H1 (cell line): ENCODE data around the gene RARRES1.

Experiments
- EZH2 ChIP-seq: fragments of 200-600 bp; sonication (generic); IDR thresholded peaks from 2 replicates; pipeline ENCODE4 v1.7.1; 2012; ENCODE audit warnings: low read depth, mild to moderate bottlenecking, moderate library complexity, low read length, inconsistent platforms; ENCODE audit not compliant: severe bottlenecking
- GABPA ChIP-seq: IDR thresholded peaks from 2 replicates; pipeline ENCODE4 v1.6.1; 2011; ENCODE audit warnings: mild to moderate bottlenecking, low read length, moderate library complexity, borderline replicate concordance; ENCODE audit not compliant: insufficient read depth
- HDAC2 ChIP-seq, 2 experiments: fragments of 300-600 bp in 1 of 2; sonication (generic) in 1 of 2; IDR thresholded peaks; 2 replicates each; pipeline ENCODE4 v1.6.1; 2011 to 2012; ENCODE audit warnings: low read depth in 2 of 2, low read length in 2 of 2, mild to moderate bottlenecking in 2 of 2, moderate library complexity in 2 of 2, borderline replicate concordance in 1 of 2, inconsistent platforms in 1 of 2
- JUND ChIP-seq: IDR thresholded peaks from 2 replicates; pipeline ENCODE4 v1.6.1; 2011; ENCODE audit warnings: mild to moderate bottlenecking, improper control_type of control experiment, low read length
- MAFK ChIP-seq: IDR thresholded peaks from 2 replicates; pipeline ENCODE4 v1.6.1; 2012; ENCODE audit warnings: low read depth, mild to moderate bottlenecking, improper control_type of control experiment, low read length
- NRF1 ChIP-seq: IDR thresholded peaks from 2 replicates; pipeline ENCODE4 v1.6.1; 2011; ENCODE audit warnings: mild to moderate bottlenecking, low read depth, low read length, improper control_type of control experiment
- PHF8 ChIP-seq: fragments of 200-600 bp; sonication (generic); conservative IDR thresholded peaks from 2 replicates; pipeline ENCODE4 v1.7.1; 2012; ENCODE audit warnings: low read depth, mild to moderate bottlenecking, inconsistent platforms, low read length, moderate library complexity
- POLR2A ChIP-seq, 2 experiments: IDR thresholded peaks; 1 replicate in 1 of 2; 2 replicates in 1 of 2; pipeline ENCODE4 v1.6.1; 2011; ENCODE audit warnings: low read depth in 2 of 2, low read length in 2 of 2, mild to moderate bottlenecking in 2 of 2; ENCODE audit errors: control extremely low read depth in 1 of 2
- POLR2AphosphoS5 ChIP-seq: IDR thresholded peaks from 2 replicates; pipeline ENCODE4 v1.6.1; 2011; ENCODE audit warnings: low read depth, low read length
- RNF2 ChIP-seq: fragments of 200-900, 300-1000 bp; sonication (generic); IDR thresholded peaks from 2 replicates; pipeline ENCODE4 v1.7.1; 2016; ENCODE audit warnings: borderline replicate concordance, low read depth, mild to moderate bottlenecking, antibody characterized with exemption, low read length; ENCODE audit not compliant: poor library complexity, severe bottlenecking; ENCODE audit errors: missing control alignments
- SIN3A ChIP-seq, 2 experiments: IDR thresholded peaks in 1 of 2; conservative IDR thresholded peaks in 1 of 2; 2 replicates each; pipeline ENCODE4 v1.6.1; 2011 to 2012; ENCODE audit warnings: low read length in 2 of 2, improper control_type of control experiment in 1 of 2, low read depth in 1 of 2, mild to moderate bottlenecking in 1 of 2
- TF ChIP-seq, protein P1 (sequence below), 3 experiments: IDR thresholded peaks; 1 replicate in 2 of 3; 2 replicates in 1 of 3; pipeline versions ENCODE4 v1.5.1 to v1.6.1; 2011; ENCODE audit warnings: low read length in 3 of 3, mild to moderate bottlenecking in 3 of 3, inconsistent platforms in 2 of 3, low read depth in 1 of 3, moderate library complexity in 1 of 3; ENCODE audit not compliant: insufficient read depth in 1 of 3; ENCODE audit errors: control extremely low read depth in 1 of 3
- TF ChIP-seq, protein P2 (sequence below): IDR thresholded peaks from 2 replicates; pipeline ENCODE4 v1.6.1; 2012; ENCODE audit warnings: low read length, inconsistent platforms

DNA sequence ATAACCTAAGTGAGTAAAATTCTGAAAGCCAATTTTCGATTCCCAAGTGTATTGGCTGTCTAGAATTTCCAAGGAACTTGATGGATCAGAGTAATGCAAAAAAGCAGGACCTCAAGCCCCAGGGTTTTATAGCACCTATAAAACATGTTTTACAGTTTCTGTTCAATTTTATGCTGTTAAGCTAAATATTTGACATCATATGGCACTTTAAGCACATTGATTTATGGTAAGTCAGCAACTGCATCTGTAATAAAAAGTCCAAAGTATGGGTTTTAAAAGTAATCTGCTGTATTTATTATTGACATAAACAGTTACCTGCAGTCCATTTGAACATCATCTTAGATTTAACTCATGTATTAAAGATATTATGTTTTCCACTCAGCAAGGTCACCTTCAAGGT lies 49.6 kb upstream of the RARRES1 start:
- TF ChIP-seq EZH2 (no peak), NRF1 (no peak), SIN3A (conservative IDR thresholded peaks at IDR 0.05 in 1 of 2, IDR thresholded peaks at IDR 0.05 in 1 of 2; ENCODE audit: low read depth in 1 of 2, low read length in 2 of 2) (no peak), MAFK (no peak), JUND (no peak), POLR2A (IDR thresholded peaks at IDR 0.05; ENCODE audit: control extremely low read depth in 1 of 2, low read depth in 2 of 2, low read length in 2 of 2) (no peak), PHF8 (no peak), RNF2 (no peak), HDAC2 (IDR thresholded peaks at IDR 0.05; ENCODE audit: borderline replicate concordance in 1 of 2, low read depth in 2 of 2, low read length in 2 of 2) (no peak), GABPA (no peak), POLR2AphosphoS5 (no peak)
- TF ChIP-seq, protein P1, sequence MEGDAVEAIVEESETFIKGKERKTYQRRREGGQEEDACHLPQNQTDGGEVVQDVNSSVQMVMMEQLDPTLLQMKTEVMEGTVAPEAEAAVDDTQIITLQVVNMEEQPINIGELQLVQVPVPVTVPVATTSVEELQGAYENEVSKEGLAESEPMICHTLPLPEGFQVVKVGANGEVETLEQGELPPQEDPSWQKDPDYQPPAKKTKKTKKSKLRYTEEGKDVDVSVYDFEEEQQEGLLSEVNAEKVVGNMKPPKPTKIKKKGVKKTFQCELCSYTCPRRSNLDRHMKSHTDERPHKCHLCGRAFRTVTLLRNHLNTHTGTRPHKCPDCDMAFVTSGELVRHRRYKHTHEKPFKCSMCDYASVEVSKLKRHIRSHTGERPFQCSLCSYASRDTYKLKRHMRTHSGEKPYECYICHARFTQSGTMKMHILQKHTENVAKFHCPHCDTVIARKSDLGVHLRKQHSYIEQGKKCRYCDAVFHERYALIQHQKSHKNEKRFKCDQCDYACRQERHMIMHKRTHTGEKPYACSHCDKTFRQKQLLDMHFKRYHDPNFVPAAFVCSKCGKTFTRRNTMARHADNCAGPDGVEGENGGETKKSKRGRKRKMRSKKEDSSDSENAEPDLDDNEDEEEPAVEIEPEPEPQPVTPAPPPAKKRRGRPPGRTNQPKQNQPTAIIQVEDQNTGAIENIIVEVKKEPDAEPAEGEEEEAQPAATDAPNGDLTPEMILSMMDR (IDR thresholded peaks at IDR 0.05; ENCODE audit: control extremely low read depth in 1 of 3, insufficient read depth in 1 of 3, low read depth in 1 of 3, low read length in 3 of 3): no peak
- TF ChIP-seq, protein P2, sequence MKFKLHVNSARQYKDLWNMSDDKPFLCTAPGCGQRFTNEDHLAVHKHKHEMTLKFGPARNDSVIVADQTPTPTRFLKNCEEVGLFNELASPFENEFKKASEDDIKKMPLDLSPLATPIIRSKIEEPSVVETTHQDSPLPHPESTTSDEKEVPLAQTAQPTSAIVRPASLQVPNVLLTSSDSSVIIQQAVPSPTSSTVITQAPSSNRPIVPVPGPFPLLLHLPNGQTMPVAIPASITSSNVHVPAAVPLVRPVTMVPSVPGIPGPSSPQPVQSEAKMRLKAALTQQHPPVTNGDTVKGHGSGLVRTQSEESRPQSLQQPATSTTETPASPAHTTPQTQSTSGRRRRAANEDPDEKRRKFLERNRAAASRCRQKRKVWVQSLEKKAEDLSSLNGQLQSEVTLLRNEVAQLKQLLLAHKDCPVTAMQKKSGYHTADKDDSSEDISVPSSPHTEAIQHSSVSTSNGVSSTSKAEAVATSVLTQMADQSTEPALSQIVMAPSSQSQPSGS: no peak
